ENCODE results near the gene ENO4.

ENO4 gene

DNA sequence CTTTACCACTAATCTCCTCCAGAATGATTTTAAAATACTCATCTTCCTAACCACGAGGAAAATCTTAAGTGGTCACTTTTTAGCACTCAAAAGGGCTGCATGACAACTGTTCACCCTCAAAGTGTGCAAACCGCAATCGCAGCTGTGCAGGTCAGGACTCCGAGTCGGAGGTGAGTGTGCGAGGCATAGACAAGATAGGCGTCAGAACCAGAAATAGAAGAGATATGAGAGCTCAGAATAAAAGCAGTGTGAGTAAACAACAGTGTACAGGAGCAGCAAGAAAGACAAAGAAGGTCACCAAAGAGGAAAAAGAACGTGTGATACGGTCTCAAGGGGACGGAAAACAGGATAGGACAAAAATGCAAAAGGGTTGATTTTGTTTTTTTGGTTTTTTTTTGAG is 17.5 kb upstream of the ENO4 start:
- TF ChIP-seq CREB1 (IDR thresholded peaks at IDR 0.05; ENCODE audit: low read depth) (no peak), CEBPB (IDR thresholded peaks at IDR 0.05) (no peak)

- TF ChIP-seq EGR1 (IDR thresholded peaks at IDR 0.05), result no peak
- no peak for TF ChIP-seq REST (IDR thresholded peaks at IDR 0.05; ENCODE audit: low read depth)
- no peak for TF ChIP-seq TEAD4 (IDR thresholded peaks at IDR 0.05)
- TF ChIP-seq YY1 (IDR thresholded peaks at IDR 0.05; ENCODE audit: low read depth), result no peak
- no peak for TF ChIP-seq EP300 (IDR thresholded peaks at IDR 0.05; ENCODE audit: borderline replicate concordance)
- TF ChIP-seq MAX (IDR thresholded peaks at IDR 0.05), result no peak
- TF ChIP-seq FOXM1 (IDR thresholded peaks at IDR 0.05; ENCODE audit: borderline replicate concordance, low read depth), result no peak
- no peak for TF ChIP-seq TAF1 (IDR thresholded peaks at IDR 0.05; ENCODE audit: low read depth)
- no peak for TF ChIP-seq CREB1 (IDR thresholded peaks at IDR 0.05; ENCODE audit: low read depth)
- TF ChIP-seq ZBTB7A (IDR thresholded peaks at IDR 0.05; ENCODE audit: low read depth), result no peak
- TF ChIP-seq RAD21 (IDR thresholded peaks at IDR 0.05; ENCODE audit: low read depth), result no peak
- no peak for TF ChIP-seq CEBPB (IDR thresholded peaks at IDR 0.05)
- TF ChIP-seq, protein P1, sequence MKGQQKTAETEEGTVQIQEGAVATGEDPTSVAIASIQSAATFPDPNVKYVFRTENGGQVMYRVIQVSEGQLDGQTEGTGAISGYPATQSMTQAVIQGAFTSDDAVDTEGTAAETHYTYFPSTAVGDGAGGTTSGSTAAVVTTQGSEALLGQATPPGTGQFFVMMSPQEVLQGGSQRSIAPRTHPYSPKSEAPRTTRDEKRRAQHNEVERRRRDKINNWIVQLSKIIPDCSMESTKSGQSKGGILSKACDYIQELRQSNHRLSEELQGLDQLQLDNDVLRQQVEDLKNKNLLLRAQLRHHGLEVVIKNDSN (IDR thresholded peaks at IDR 0.05), result no peak
- TF ChIP-seq TCF12 (IDR thresholded peaks at IDR 0.05; ENCODE audit: low read depth), result no peak
- TF ChIP-seq NFIC (IDR thresholded peaks at IDR 0.05), result no peak
These were observed 15.0 kb upstream of the ENO4 start for GRCh38 chr10:116833986-116834985.

DNA sequence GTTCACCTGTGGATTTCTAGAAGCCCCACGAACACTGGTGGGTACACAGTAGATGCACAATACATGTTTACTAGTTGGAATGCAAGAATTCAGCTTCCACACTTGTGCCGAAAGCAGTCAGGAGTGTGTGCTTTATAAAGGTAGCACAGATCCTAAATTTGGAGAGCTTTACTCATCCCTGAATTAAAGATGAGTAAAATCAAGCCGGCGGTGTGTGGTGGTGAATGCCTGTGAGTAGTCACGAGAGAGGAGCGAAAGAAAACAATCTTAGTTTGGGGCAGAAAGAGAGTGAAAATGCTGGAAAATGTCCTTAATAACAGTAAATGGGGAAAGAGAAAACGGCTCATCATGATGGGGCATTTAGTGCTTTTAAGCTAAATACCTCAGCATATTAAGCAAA is 13.6 kb upstream of the ENO4 start:
- TF ChIP-seq REST (IDR thresholded peaks at IDR 0.05; ENCODE audit: low read depth) (no peak), TAF1 (IDR thresholded peaks at IDR 0.05; ENCODE audit: low read depth) (no peak), CREB1 (IDR thresholded peaks at IDR 0.05; ENCODE audit: low read depth) (no peak), TEAD4 (IDR thresholded peaks at IDR 0.05) (no peak), FOXM1 (IDR thresholded peaks at IDR 0.05; ENCODE audit: borderline replicate concordance, low read depth) (no peak), TCF12 (IDR thresholded peaks at IDR 0.05; ENCODE audit: low read depth) (no peak), RAD21 (IDR thresholded peaks at IDR 0.05; ENCODE audit: low read depth) (no peak), EGR1 (IDR thresholded peaks at IDR 0.05) (no peak)

DNA sequence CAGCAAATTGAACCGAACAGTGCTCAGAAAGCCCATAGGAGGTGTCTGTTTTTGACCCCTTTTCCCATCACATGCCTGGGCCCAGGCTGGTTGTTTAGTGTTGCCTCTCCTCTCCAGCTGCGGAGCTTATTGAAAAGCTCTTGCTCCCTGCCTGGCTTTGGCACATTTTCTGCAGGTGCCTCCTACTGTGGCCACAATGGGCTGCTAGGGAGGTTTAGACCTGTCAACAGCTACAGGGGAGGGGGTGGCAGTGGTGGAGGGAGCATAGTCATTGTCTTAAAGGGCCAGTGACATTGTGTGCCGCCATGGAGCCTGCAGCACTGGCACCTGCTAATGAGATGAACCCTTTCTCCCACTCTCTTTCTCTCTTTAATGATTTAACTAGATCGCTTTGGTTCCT is 13.2 kb upstream of the ENO4 start:
- TF ChIP-seq TCF12 (IDR thresholded peaks at IDR 0.05; ENCODE audit: low read depth) (peak; percentile 72), NFIC (IDR thresholded peaks at IDR 0.05) (peak; percentile 79), REST (IDR thresholded peaks at IDR 0.05; ENCODE audit: low read depth) (no peak), RAD21 (IDR thresholded peaks at IDR 0.05; ENCODE audit: low read depth) (0 out of 2 replicates have a peak, but pooled peaks have one; percentile 2), EP300 (IDR thresholded peaks at IDR 0.05; ENCODE audit: borderline replicate concordance) (peak; percentile 72; the same call in 1 of the 2 replicates), MAX (IDR thresholded peaks at IDR 0.05) (peak; percentile 62), TAF1 (IDR thresholded peaks at IDR 0.05; ENCODE audit: low read depth) (no peak), ZBTB7A (IDR thresholded peaks at IDR 0.05; ENCODE audit: low read depth) (no peak), EGR1 (IDR thresholded peaks at IDR 0.05) (no peak), CEBPB (IDR thresholded peaks at IDR 0.05) (no peak), FOXM1 (IDR thresholded peaks at IDR 0.05; ENCODE audit: borderline replicate concordance, low read depth) (no peak), CREB1 (IDR thresholded peaks at IDR 0.05; ENCODE audit: low read depth) (no peak), YY1 (IDR thresholded peaks at IDR 0.05; ENCODE audit: low read depth) (peak; percentile 73; the same call in 1 of the 2 replicates), TEAD4 (IDR thresholded peaks at IDR 0.05) (no peak)
- TF ChIP-seq, protein P1 (IDR thresholded peaks at IDR 0.05), result no peak
